Stimulated activated CD8-positive, alpha-beta memory T cell treated with anti-CD3 and anti-CD28 coated beads, Interleukin-12 subunit alpha, Interleukin-12 subunit beta, amount 100 ng/mL, for 24 hours (primary cell): ENCODE measurements around the gene ZNF200.
"Not testable (repeated sequence)": the region's sequence is repeated elsewhere in the genome, so short reads cannot be mapped to it uniquely, and the experiment has no call there.

Source experiments
- DNase-seq: peaks from one replicate; pipeline ENCODE4 v3.0.0-alpha.2; 2020; ENCODE audit errors: extremely low read depth

ZNF200 gene

DNA sequence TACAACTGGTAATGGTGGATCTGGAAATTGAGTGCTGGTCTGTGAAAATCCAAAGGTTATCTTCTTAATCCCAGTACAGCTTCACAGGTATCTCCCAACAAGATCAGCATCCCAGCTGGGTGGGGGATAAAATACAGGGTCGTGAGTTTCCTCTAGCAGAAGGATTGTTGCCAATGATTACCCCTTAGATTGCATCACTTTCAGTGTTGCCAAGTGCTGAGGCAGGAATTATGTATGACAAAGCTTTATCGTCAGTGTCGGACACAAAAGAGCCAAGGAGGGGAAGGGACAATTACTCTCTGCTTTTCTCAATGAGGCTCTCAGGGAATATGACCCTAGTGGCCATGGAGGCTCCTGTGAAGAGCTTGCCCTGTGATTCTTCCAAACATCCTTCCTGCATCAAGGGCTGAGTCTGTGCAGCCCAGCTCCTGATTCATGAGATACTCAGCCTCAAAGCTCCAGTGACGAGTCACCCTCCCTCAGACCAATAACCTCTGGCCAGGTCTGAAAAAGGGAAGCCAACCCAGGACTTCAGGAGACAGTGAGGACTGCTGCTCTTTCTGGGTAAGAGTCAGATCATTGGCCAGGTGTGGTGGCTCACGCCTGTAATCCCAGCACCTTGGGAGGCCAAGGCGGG is 31.9 kb downstream of the ZNF200 start:
- DNase-seq, result no peak

DNA sequence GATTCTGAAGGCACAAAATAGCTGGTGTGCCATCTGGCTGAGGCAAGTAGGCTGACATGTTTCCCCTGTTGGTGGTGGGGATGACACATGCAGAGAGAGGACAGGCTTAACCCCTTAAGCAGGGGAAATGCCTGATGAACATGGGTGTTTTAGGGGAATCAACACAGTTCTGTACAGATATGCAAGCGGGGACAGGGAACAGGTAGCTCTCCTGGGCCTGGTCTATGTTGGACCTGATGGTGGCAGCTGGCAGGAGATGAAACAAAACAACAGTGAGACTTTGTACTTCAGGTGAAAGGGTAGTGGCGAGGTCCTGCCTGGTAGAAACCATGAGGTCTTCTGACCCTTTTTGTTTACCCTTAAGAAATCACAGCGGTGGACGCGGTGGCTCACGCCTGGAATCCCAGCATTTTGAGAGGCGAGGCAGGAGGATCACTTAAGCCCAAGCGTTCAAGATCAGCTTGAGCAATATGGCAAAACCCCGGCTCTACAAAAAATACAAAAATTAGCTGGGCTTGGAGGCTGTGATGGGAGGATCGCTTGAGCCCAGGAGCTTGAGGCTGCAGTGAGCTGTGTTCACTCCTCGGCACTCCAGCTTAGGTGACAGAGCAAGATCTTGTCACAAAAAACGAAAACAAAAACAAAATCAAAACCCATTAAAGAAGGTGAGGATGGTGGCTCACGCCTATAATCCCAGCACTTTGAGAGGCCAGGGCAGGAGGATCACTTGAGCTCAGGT is 36.5 kb downstream of the ZNF200 start:
- no peak for DNase-seq

DNA sequence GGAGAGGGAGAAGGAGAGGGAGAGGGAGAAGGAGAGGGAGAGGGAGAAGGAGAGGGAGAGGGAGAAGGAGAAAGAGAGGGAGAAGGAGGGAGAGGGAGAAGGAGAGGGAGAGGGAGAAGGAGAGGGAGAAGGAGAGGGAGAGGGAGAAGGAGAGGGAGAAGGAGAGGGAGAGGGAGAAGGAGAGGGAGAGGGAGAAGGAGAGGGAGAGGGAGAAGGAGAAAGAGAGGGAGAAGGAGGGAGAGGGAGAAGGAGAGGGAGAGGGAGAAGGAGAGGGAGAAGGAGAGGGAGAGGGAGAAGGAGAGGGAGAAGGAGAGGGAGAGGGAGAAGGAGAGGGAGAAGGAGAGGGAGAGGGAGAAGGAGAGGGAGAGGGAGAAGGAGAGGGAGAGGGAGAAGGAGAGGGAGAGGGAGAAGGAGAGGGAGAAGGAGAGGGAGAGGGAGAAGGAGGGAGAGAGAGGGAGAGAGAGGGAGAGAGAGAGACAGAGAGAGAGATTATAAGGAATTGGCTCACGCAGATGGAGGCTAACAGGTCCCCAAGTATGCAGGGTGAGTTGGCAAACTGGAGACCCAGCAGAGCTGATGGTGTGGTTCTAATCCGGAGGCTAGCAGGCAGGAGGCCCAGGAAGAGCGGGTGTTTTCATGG is 37.1 kb downstream of the ZNF200 start:
- DNase-seq, result not testable (repeated sequence)

DNA sequence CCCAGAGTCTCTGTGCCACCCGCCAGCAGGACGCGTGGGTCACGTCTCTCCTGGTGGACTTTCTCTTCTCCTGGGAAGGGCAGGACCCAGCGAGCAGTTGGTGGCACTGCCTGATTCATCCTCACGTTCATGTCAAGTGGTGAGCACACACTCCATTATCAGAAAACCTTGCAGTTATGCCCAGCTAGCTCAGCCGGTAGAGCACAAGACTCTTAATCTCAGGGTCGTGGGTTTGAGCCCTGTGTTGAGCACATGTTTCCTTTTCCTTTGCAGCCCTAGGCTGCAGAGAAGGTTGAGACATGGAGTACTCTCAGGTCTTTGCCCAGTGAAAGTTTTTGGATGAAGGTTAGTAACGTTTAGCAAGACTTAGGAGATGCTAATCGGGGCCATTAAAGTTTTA is 39.0 kb downstream of the ZNF200 start:
- DNase-seq, result no peak

DNA sequence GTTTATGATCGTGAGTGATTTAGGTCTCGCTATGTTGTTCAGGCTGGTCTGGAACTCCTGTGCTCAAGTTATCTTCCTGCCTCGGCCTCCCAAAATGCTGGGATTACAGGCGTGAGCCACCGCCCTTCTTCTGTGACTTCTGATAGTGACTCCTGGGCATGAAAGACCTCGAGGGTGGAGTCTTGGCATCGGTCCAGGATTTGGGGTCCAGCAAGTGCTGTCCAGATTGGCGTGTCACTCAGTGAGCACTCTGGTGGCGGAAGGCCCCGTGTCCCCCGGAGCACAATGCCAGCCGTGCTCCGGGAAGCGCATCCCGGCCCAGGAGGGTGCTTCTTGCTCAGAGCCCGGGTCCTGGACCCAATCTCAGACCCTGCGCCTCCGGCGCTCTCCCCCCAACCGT is 40.2 kb downstream of the ZNF200 start:
- DNase-seq, result no peak

DNA sequence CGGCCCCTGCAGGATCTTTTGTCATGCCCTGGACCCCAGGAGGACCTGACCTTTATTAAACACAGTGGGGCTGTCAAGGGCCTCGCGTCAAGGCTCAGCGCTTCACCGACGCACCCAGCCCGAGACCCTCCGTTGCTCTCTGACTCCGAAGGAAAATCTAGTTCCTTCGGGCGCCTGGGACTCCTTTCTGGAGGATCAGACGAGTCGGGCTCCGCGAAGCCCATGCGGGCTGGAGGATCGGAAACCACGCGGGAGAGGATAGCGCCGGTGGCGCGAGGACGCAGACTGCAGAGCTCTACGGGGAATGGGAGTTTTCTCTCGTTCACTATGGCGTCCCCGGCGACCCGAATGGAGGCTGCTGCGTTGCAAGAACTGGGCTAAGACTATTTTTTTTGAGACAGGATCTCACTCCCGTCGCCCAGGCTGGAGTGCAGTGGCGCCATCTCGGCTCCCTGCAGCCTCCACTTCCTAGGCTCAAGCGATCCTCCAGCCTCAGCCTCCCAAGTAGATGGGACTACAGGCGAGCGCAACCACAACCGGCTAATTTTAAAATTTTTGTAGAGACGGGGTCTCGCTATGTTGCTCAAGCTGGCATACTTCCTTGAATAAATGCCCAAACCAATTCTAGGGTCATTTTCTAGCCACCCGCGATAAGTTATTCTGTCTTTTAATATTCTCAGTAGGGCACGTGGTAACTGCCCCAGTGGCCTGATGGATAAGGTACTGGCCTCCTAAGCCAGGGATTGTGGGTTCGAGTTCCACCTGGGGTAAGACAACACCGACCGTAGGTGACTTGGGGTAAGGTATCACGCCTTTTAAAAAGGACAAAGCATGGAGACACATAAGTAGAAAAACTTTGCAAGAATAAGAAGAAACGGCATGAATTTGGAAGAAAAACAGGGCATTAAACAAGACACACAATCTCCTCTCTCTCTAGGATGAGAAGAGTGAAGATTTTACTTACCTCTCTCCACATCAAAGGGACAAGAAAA is 41.4 kb downstream of the ZNF200 start:
- no peak for DNase-seq

DNA sequence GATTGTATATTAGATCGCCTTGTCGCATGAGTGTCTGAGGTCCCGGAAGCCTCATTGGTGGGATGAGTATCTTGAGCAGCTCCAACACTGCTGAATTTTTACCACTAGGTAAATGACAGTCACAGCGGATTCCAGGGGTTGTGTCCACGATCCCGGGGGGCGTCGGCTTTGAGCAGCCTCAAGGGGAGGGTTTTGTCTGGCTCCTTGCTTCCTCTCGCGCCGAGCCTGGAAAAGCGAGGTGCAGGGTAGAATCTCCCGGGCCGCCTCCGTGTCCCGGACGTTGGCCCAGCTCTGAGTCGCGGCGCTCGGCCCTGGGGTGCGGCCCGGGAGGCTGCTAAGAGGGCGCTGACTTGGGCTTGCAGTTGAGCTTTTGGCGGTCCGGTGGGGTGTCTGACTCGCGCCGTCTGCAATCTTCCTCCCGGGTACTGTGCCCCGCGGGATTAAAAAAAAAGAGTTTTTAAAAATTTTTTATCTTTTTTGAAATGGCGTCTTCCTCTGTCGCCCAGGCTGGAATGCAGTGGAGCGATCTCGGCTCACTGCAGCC is 42.4 kb downstream of the ZNF200 start:
- DNase-seq, result no peak

DNA sequence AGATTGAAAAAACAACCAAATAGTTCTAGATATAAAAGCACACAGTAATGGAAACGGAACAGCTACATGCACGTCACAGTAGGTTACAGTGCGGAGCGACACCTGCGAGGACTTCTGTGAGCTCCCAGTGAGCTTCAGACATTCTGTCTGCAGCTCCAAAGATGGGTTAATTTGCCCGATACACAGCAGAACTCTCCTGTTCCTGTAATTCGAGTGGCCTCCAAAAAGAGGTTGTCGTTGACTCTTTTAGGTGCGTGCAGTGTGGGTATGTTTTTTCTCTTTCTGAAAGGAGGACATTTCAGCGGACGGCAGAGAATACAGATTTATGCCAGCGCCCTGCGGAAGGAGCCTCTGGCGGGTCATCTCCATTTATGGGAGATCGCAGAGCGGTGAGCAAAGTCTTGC is 44.0 kb downstream of the ZNF200 start:
- no peak for DNase-seq

DNA sequence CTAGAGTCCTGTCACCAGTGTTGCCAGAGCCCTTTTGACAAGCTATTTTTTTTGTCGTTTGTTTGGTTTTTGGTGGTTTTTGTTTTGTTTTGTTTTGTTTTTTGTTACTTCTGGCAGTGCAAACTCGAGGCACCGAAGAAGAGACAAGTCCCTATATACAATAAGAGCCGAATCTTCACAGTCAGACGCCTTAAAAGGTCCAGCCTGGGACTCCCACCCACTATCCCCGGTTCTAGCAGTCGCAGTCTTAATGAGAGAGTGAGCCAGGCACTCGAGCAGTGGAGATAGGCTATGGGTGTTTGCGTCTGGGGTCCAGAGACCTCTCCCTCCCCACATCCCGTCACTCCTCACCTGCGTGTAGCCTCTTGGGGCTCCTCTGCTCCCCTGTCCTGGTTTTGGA is 45.1 kb downstream of the ZNF200 start:
- no peak for DNase-seq

DNA sequence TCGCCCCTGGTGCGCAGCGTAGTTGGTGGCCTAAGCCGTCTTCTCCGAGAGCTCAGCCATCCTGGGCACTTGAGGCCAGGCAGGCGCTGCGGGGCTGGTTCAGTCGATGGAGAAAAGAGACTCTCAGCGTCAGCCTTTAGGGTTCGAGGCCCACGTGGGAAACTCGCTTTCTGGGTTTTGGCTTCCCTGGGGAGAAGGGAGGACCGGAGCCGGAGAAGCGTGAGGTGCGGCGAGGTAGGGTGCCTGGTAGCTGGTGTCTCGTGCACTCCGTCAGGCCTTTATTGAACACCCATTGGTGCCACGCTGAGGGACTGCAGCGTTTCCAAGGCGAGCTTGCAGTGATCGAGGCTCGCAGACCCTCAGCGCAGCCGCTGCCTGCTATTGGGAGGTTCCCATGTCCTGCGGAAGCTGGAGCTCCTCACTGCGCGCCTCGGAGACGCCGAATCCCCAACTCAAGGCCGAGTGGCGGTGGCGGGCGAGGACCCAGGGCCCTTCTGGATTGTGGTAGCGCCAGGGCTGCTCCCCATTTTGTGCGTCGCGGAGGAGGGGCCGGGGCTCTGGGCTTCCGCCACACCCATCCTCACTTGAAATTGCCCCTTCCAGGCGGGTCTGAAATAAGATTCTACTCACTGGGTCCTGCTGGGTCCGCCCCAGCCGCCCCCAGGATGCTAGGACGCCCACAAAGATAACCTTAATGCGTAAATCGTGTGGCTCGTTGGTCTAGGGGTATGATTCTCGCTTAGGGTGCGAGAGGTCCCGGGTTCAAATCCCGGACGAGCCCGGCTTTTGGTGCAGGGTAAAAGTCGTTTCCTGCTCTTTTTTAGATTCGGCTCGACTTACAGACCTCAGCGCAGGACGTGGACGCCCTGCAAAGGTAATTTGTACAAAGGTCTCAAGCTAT is 45.8 kb downstream of the ZNF200 start:
- no peak for DNase-seq

DNA sequence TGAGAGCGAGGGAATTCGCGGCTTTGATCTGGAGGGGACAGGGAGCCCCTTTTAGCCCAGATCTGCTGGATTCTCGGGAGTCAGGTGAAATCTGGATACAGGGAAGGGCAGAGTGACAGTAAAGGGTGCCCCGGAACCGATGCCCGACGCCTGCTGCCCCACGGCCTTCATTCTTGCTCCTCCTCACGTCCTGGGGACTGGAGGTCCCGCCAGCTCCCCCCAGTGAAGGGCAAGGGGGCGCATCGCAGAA is 46.4 kb downstream of the ZNF200 start:
- no peak for DNase-seq

DNA sequence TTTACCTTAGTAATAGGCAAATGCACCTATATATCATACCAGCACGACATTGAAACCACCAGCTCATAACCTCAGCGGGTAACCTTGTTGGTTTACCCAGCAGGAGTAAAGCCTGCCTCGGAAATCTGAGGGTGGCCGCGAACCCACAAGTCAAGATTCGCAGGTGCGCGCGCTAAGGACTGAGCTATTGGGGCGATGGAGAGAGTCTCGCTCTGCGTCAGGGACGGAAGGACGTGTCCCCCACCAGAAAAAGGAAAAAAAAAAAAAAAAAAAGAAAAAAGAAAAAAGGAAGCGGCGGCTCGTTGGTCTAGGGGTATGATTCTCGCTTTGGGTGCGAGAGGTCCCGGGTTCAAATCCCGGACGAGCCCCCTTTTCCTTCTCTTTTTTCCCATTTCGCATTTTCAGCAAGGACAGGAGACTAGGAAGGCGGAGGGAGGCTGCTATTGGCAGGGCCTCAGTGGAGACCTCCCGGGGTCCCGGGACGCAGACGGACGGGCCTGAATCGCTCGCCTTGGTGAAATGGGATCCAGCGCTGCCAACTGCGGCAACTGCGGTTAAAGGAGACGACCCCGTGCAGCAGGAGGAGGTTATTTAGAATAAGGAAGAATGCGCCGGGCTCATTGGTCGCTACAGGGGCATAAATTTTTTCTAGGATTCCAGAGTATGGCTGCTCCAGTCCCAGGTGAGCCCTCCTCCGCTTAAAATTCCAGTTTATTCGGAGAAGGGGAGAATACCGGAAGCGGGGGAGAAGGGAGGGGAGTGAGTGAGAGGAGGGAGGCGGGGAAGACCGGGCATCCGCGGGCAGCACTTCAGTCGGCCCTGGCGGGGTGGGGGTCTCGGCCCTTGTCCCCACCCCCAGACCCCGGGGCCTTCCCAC is 46.9 kb downstream of the ZNF200 start, which contains the start of gene OR1F1:
Gene OR1F1, plus strand, starts transcription at position 407 of the 877 bp plus-strand sequence.
- no peak for DNase-seq

DNA sequence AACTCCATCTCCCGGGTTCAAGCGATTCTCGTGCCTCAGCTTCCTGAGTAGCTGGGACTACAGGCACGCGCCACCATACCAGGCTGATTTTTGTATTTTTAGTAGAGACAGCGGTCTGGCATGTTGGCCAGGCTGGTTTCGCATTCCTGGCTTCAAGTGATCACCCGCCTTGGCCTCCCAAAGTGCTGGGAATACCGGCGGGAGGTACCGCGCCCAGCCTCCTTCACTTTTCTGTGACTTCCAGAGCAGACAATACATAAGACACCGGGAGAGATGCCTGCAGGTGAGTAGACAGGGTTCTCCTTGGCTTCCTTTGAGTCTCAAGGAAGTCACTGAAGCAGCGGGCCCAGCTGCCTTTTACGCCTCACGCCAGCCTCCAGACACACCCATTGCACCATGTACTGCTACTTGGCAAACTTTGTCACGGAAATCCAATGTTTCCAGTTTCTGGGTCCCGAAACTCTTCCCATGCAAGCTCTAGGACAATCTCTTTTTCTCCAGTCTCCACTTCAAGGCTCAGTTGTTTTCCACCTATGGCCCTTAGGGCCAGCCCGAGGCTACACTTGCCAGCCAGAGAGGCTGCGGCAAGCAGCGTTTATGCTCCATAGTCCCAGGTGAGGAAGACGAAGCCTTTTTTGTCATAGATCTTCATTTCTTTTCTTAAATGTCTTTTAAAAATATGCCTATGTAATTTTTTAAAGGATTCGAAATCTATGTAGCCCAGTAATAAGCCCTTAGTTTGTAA is 47.8 kb downstream of the ZNF200 start:
- DNase-seq, result no peak

DNA sequence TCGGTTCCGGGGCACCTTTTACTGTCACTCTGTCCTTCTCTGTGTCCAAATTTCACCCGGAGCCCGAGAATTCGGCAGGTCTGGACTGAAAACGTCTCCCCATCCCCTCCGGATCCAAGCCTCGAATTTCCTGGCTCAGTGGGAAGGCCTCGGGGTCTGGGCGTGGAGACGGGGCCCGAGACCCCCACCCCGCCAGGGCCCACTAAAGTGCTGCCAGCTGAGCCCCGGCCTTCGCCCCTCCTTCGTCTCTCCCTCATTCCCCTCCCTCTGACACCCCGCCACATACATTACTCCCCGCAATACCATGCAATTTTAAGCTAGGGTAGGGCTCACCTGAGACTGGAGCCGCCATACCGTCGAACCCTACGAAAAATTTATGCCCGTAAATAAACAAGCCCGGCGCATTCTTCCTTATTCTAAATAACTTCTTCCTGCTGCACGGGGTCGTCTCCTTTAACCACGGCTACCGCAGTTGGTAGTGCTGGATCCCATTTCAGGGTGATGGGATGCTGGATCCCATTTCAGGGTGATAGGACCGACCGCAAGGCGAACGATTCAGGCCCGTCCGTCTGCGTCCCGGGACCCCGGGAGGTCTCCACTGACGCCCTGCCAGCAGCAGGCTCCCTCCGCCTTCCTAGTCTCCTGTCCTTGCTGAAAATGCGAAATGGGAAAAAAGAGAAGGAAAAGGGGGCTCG is 51.4 kb downstream of the ZNF200 start:
- no peak for DNase-seq

DNA sequence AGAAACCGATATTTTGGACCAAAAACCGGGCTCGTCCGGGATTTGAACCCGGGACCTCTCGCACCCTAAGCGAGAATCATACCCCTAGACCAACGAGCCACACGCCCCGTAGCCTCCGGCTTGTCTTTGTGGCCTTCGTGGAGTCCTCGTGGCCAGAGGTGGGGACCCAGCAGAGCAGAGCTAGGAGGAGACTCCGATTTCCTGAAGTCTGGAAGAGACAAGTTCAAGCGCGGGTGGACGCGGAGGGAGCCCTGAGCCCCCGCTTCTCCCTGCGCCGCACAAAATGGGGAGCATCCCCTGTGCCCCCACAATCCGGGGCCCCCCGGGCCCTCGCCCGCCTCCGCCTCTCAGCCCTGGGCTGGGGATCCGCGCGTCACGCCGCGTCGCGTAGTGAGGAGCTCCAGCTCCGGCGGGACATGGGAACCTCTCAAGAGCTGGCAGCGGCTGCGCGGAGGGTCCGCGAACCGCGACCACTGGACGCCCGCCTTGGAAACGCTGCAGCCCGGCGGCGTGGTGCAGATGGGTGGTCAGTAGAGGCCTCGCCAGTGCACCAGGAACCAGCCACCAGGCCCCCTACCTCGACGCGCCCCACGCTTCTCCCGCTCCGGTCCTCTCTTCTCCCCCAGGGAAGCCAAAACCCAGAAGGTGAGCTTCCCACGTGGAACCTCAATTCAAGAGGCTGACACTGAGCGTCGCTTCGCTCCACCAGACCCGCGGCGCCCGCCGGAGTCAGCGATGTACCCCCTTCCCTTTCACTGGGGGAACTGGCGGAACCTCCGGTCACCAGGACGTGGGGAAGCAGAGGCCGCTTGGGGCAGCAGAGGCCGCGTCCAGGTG is 52.1 kb downstream of the ZNF200 start:
- DNase-seq, result no peak

DNA sequence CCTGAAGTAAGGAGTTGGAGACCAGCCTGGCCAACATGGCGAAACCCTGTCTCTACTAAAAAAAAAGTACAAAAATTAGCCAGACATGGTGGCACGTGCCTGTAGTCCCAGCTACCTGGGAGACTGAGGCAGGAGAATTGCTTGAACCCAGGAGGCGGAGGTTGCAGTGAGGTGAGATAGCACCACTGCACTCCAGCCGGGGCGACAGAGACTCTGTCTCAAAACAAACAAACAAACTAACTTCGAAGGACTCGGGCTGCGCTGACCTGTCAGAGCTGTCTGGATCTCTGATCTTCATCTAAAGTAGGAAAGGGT is 52.7 kb downstream of the ZNF200 start:
- DNase-seq, result not testable (repeated sequence)

DNA sequence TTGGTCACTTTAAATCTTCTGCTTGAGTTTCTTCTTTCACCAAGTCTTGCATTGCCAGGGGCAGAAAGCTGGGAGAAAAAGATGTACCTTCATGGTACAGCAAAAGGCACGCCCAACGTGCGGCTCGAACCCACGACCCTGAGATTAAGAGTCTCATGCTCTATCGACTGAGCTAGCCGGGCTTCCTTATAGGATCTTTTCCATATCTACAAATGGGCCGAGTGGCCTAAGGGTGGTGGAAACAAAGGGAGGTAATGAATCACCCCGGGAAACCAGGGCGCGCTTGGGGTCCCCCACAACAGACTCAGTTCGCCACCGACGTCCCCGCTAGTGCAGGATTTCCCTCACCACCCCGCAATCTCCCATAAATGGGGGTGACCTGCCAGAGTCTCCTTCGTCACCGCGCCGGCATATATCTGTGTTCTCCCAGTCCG is 54.5 kb downstream of the ZNF200 start:
- DNase-seq, result no peak

DNA sequence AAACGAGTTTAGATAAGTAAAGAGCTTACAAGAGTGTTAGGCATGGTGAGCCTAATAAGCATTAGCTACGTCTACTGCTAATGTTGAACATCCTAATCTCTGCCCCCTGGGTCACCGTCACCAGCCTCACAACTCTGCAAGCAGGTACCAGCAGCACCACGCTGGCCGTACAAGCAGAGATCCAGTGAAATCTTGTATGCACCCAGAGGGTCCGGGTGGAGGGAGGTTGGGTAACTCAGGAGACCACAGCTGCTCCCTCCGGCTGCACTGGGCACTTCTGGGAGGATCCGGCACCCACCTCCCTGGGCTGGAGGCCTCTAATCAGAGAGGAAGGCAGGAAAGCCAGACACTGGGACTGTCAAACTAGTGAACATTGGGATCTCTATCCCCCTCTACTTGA is 55.3 kb downstream of the ZNF200 start:
- no peak for DNase-seq
